Putamen (tissue), 1 donor: ENCODE data around the gene ITPRID2.
A peak's percentile ranks its signal among the peaks of the same experiment; 100 is the strongest.

Source experiments
- DNase-seq: peaks from one replicate; pipeline ENCODE4 v3.0.0-alpha.2; 2016; ENCODE audit warnings: low spot score

The ITPRID2 gene

GRCh38 chr2:181882246-181883020 is 9.1 kb upstream of the ITPRID2 start:
- no peak for DNase-seq

- DNase-seq: no peak
Measured at GRCh38 chr2:181884601-181885000, 6.9 kb upstream of the ITPRID2 start.

- DNase-seq: no peak
Measured at GRCh38 chr2:181885096-181885495, 6.4 kb upstream of the ITPRID2 start.

GRCh38 chr2:181886192-181886591 is 5.3 kb upstream of the ITPRID2 start:
- DNase-seq: no peak

GRCh38 chr2:181887045-181887444 is 4.5 kb upstream of the ITPRID2 start:
- no peak for DNase-seq

GRCh38 chr2:181889776-181890175 is 1.8 kb upstream of the ITPRID2 start:
- DNase-seq: no peak

GRCh38 chr2:181890271-181890670 is 1.3 kb upstream of the ITPRID2 start:
- DNase-seq: no peak

GRCh38 chr2:181891966-181892798 is 652 bp downstream of the ITPRID2 start:
- DNase-seq: peak; percentile 73

- DNase-seq: no peak
Measured at GRCh38 chr2:181892799-181893435, 1.4 kb downstream of the ITPRID2 start.

GRCh38 chr2:181894381-181894780 is 2.9 kb downstream of the ITPRID2 start:
- DNase-seq: no peak

GRCh38 chr2:181895818-181896217 is 4.3 kb downstream of the ITPRID2 start:
- no peak for DNase-seq

- DNase-seq: no peak
Measured at GRCh38 chr2:181896286-181896685, 4.8 kb downstream of the ITPRID2 start.

GRCh38 chr2:181900007-181900651 is 8.6 kb downstream of the ITPRID2 start:
- no peak for DNase-seq

GRCh38 chr2:181902625-181903024 is 11.1 kb downstream of the ITPRID2 start:
- DNase-seq: no peak

GRCh38 chr2:181904022-181904632 is 12.6 kb downstream of the ITPRID2 start:
- no peak for DNase-seq

- no peak for DNase-seq
Measured at GRCh38 chr2:181907057-181907456, 15.5 kb downstream of the ITPRID2 start.

GRCh38 chr2:181907635-181908034 is 16.1 kb downstream of the ITPRID2 start:
- no peak for DNase-seq

- no peak for DNase-seq
Measured at GRCh38 chr2:181910028-181910831, 18.7 kb downstream of the ITPRID2 start.

- no peak for DNase-seq
Measured at GRCh38 chr2:181911830-181912229, 20.3 kb downstream of the ITPRID2 start.

GRCh38 chr2:181915102-181915501 is 23.6 kb downstream of the ITPRID2 start:
- DNase-seq: no peak
